Measurements from ENCODE around the gene CRTC3. TPM values are rescaled to one million over a fixed set of nuclear protein-coding genes. Genes with fewer than 3 reads are reported as not detected.
A peak's percentile ranks its signal among the peaks of the same experiment; 100 is the strongest.

The CRTC3 gene
- total and polyA plus RNA-seq, 2 of the 4 experiments (the other 2 are of a cell fraction), result 4.7 to 14.8 TPM

GRCh38 chr15:90489944-90490343 is 39.8 kb upstream of the CRTC3 start:
- no peak overlapping the region for H2AK5ac ChIP-seq (ENCODE audit: low read depth, low read length)
- H2BK120ac ChIP-seq (ENCODE audit: low read depth, low read length), result no peak overlapping the region
- no peak for TF ChIP-seq BHLHE40 (IDR thresholded peaks at IDR 0.05; ENCODE audit: low read depth, low read length)
- TF ChIP-seq, protein P1, sequence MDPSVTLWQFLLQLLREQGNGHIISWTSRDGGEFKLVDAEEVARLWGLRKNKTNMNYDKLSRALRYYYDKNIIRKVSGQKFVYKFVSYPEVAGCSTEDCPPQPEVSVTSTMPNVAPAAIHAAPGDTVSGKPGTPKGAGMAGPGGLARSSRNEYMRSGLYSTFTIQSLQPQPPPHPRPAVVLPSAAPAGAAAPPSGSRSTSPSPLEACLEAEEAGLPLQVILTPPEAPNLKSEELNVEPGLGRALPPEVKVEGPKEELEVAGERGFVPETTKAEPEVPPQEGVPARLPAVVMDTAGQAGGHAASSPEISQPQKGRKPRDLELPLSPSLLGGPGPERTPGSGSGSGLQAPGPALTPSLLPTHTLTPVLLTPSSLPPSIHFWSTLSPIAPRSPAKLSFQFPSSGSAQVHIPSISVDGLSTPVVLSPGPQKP (IDR thresholded peaks at IDR 0.05; ENCODE audit: borderline replicate concordance, low read depth, low read length), result no peak
- TF ChIP-seq NFE2L2 (IDR thresholded peaks at IDR 0.05; ENCODE audit: low read depth, low read length), result no peak
- TF ChIP-seq RFX5 (IDR thresholded peaks at IDR 0.05; ENCODE audit: low read depth, low read length), result no peak
- TF ChIP-seq CHD1 (IDR thresholded peaks at IDR 0.05; ENCODE audit: low read depth, low read length), result no peak
- no peak for TF ChIP-seq MAFK (IDR thresholded peaks at IDR 0.05; ENCODE audit: low read depth, low read length)
- no peak for TF ChIP-seq MXI1 (IDR thresholded peaks at IDR 0.05; ENCODE audit: borderline replicate concordance, low read depth, low read length)
- no peak for TF ChIP-seq POLR2A (IDR thresholded peaks at IDR 0.05; ENCODE audit: low read depth, low read length)
- no peak for TF ChIP-seq FOS (IDR thresholded peaks at IDR 0.05; ENCODE audit: low read depth, low read length)
- no peak for TF ChIP-seq USF2 (IDR thresholded peaks at IDR 0.05; ENCODE audit: low read depth, low read length)
- TF ChIP-seq CEBPB (IDR thresholded peaks at IDR 0.05; ENCODE audit: low read depth, low read length), result no peak
- no peak overlapping the region for H3K18ac ChIP-seq (ENCODE audit: low read depth, low read length)
- no peaks in the 10 kb centered on the region for H3K27me3 ChIP-seq (ENCODE audit: control insufficient read depth, insufficient read depth, low read length)
- no peak overlapping the region for H3K27ac ChIP-seq (ENCODE audit: insufficient read depth, low read length)
- no peak overlapping the region for H3K4me3 ChIP-seq (ENCODE audit: insufficient read depth, low read depth, low read length)
- no peak overlapping the region for H2BK20ac ChIP-seq (ENCODE audit: low read depth, low read length)
- H3K9me3 ChIP-seq (ENCODE audit: control insufficient read depth, insufficient read depth, low read length), result no peaks in the 10 kb centered on the region
- dilution Hi-C loops (cut with HindIII; ENCODE audit: low sequenced_read_pairs, unreplicated experiment), result no loop called here
- H3K9me1 ChIP-seq (ENCODE audit: insufficient read depth, low read length), result peaks cover 10% of the 10 kb centered on the region
- H3K23ac ChIP-seq (ENCODE audit: low read depth, low read length), result 0 out of 2 replicates have a peak overlapping the region, but pooled peaks have one; percentile 56
- no peak overlapping the region for H3K4ac ChIP-seq (ENCODE audit: low read depth, low read length)
- H3K79me1 ChIP-seq (ENCODE audit: low read depth in 1 of 2, low read length in 2 of 2), result peaks cover 18 to 23% of the 10 kb centered on the region in 2 experiments
- no peaks in the 10 kb centered on the region for H4K20me1 ChIP-seq (ENCODE audit: insufficient read depth, low read length)
- no peak overlapping the region for H3K56ac ChIP-seq (ENCODE audit: extremely low read depth, insufficient read depth, low read length)
- H3K9ac ChIP-seq (ENCODE audit: low read depth, low read length), result no peak overlapping the region
- in situ Hi-C loops (cut with MboI; ENCODE audit: low sequenced_read_pairs), result loop anchor here (10.0 kb wide), 1 partner anchor 395 kb away; the partner anchor contains the start of gene FES
- ATAC-seq (ENCODE audit: low read depth) (peak; percentile 71), DNase-seq (peak; percentile 24)
- intact Hi-C loops (cut with micrococcal nuclease), result loop anchor here (5.0 kb wide), 1 partner anchor 397 kb away; no protein-coding TSS in a partner anchor
- no peak overlapping the region for H4K5ac ChIP-seq (ENCODE audit: low read depth, low read length)
- no peak overlapping the region for H2AK9ac ChIP-seq (replicated peaks; ENCODE audit: low read depth, low read length, poor library complexity)
- BruUV-seq (replicated peaks), result no TSS peak
- peak overlapping the region; percentile 24 for H2BK5ac ChIP-seq (ENCODE audit: low read depth, low read length, poor library complexity, severe bottlenecking)
- no peak overlapping the region for H2BK15ac ChIP-seq (ENCODE audit: low read depth, low read length)
- POLR2A ChIA-PET (ENCODE audit: unreplicated experiment), result no interaction called here
- no peak overlapping the region for H2AFZ ChIP-seq (replicated peaks; ENCODE audit: low read length, poor library complexity)
- H4K91ac ChIP-seq (ENCODE audit: insufficient read depth, low read depth, low read length), result no peak overlapping the region
- H3K36me3 ChIP-seq (ENCODE audit: control insufficient read depth, insufficient read depth, low read length), result peaks cover 42% of the 10 kb centered on the region
- CTCF ChIA-PET, result interaction anchor here (0.8 to 1.2 kb wide), 2 partner anchors 10 to 170 kb away, joined by 3 to 4 read pairs; no protein-coding TSS in a partner anchor
- H3K14ac ChIP-seq (replicated peaks; ENCODE audit: low read depth, low read length), result no peak overlapping the region
- WGBS, 2 experiments (ENCODE audit: extremely low coverage in 2 of 2, insufficient read length in 1 of 2), result no CpG with 5 or more reads among the region's 2 CpGs
- no peak overlapping the region for H3K4me2 ChIP-seq (ENCODE audit: low read depth, low read length)
- peaks cover 4% of the 10 kb centered on the region for H3K4me1 ChIP-seq (ENCODE audit: control insufficient read depth, insufficient read depth, low read length)
- H4K8ac ChIP-seq (ENCODE audit: low read depth in 2 of 2, low read length in 2 of 2), result no peak overlapping the region
